ENCODE measurements around the gene HSD3B7. TPM values are rescaled to one million over a fixed set of nuclear protein-coding genes. Genes with fewer than 3 reads are reported as not detected.

HSD3B7 gene
- total and polyA plus RNA-seq, 10 of the 15 experiments (the other 5 are each of a cell fraction or from before 2014, with no cell fraction given): 0.18 to 1.8 (median 0.48) TPM; not detected in 1

GRCh38 chr16:30992276-30992780 lies 7.3 kb downstream of the HSD3B7 start:
- in situ Hi-C loops (cut with MboI) (loop anchor here (5.0 to 25.0 kb wide), 2 partner anchors 445 to 875 kb away; partner anchors contain the start of genes COX6A2 and ZNF843), intact Hi-C loops (cut with micrococcal nuclease; ENCODE audit: unreplicated experiment) (loop anchor here (10.0 kb wide), 1 partner anchor 82 kb away; the partner anchor contains the start of genes ZNF646 and ZNF668)
- DNase-seq (ENCODE audit: low read depth, low spot score): no peak
- ATAC-seq: no peak
- POLR2A ChIA-PET: interaction anchor here (1.2 kb wide), 1 partner anchor 101 kb away, joined by 3 read pairs; no protein-coding TSS in a partner anchor
- Histone ChIP-seq H3K27ac (ENCODE audit: control insufficient read depth, insufficient read depth) (no peak overlapping the region), H3K9ac (ENCODE audit: control insufficient read depth, insufficient read depth, low read length) (no peak overlapping the region), H3K4me2 (ENCODE audit: control insufficient read depth, insufficient read depth) (no peak overlapping the region), H3K27me3 (replicated peaks in 1 of 2; ENCODE audit: control insufficient read depth in 2 of 2, insufficient read depth in 2 of 2, low read length in 1 of 2) (no peaks in the 10 kb centered on the region), H4K20me1 (ENCODE audit: control insufficient read depth, insufficient read depth) (no peaks in the 10 kb centered on the region), H3K79me2 (ENCODE audit: control insufficient read depth, insufficient read depth, low read length) (no peaks in the 10 kb centered on the region; the same call in 1 of the 2 replicates), H3K4me1 (ENCODE audit: control insufficient read depth, insufficient read depth, low read length) (peaks cover 14% of the 10 kb centered on the region), H3K4me3 (no peak overlapping the region), H3K9me3 (replicated peaks; ENCODE audit: control insufficient read depth, insufficient read depth, low read length) (no peaks in the 10 kb centered on the region), H3K36me3 (ENCODE audit: control insufficient read depth in 2 of 2, insufficient read depth in 2 of 2, low read length in 1 of 2) (no peaks in the 10 kb centered on the region; a peak in 1 of 4 replicates), H2AFZ (ENCODE audit: control insufficient read depth, low read depth, low read length) (no peak overlapping the region)
- CTCF ChIA-PET: no interaction called here
- FAIRE-seq: no peak
- TF ChIP-seq ZZZ3 (IDR thresholded peaks at IDR 0.05; ENCODE audit: control insufficient read depth, insufficient read length, low read depth): no peak
- peak; percentile 75; the same call in 1 of the 2 replicates for TF ChIP-seq TCF3 (IDR thresholded peaks at IDR 0.05; ENCODE audit: borderline replicate concordance, insufficient read depth, low read depth, low read length)
- peak; percentile 24 for TF ChIP-seq PBX3 (IDR thresholded peaks at IDR 0.05; ENCODE audit: insufficient replicate concordance, low read depth, low read length)
- peak; percentile 84 for TF ChIP-seq BCL3 (IDR thresholded peaks at IDR 0.05; ENCODE audit: borderline replicate concordance, insufficient read depth, low read depth, low read length, poor library complexity, severe bottlenecking)
- no TSS peak for BruUV-seq (replicated peaks)
- RAD21 ChIA-PET (ENCODE audit: unreplicated experiment): no interaction called here
- 84% methylated on average over 18 of the region's 21 CpGs for WGBS (ENCODE audit: insufficient coverage, insufficient replicate concordance, low lambda C conversion rate, missing lambda C conversion rate)
- SMC1A ChIA-PET (ENCODE audit: uncharacterized antibody, unreplicated experiment): no interaction called here
